ENCODE data around the gene GPSM1. TPM values are rescaled to one million over a fixed set of nuclear protein-coding genes. Genes with fewer than 3 reads are reported as not detected.

Gene GPSM1
- total and polyA plus RNA-seq, 9 of the 15 experiments (the other 6 are each of a cell fraction or from before 2014, with no cell fraction given), result 0.04 to 14.2 (median 3.1) TPM

GRCh38 chr9:136372561-136373299 is 45.4 kb downstream of the GPSM1 start (continued):
- no peak for TF ChIP-seq MCM3 (IDR thresholded peaks at IDR 0.05)
- TF ChIP-seq HEY1 (CRISPR knock-in tag; IDR thresholded peaks at IDR 0.05; ENCODE audit: borderline replicate concordance), result no peak
- TF ChIP-seq ZNF217 (CRISPR knock-in tag; IDR thresholded peaks at IDR 0.05), result no peak
- TF ChIP-seq XRCC4 (IDR thresholded peaks at IDR 0.05; ENCODE audit: extremely low read depth, insufficient read depth, insufficient read length), result no peak
- TF ChIP-seq L3MBTL2 (IDR thresholded peaks at IDR 0.05), result peak; percentile 53
- peak in 1 of 2 experiments; percentile 59; a peak in 1 of 4 replicates for TF ChIP-seq UBTF (IDR thresholded peaks at IDR 0.05; ENCODE audit: borderline replicate concordance in 1 of 2, low read depth in 2 of 2, low read length in 2 of 2)
- TF ChIP-seq MNT (conservative IDR thresholded peaks at IDR 0.05), result peak; percentile 94 to 96
- no peak for TF ChIP-seq ZNF551 (CRISPR knock-in tag; IDR thresholded peaks at IDR 0.05)
- peak; percentile 1 for TF ChIP-seq RBBP5 (IDR thresholded peaks at IDR 0.05; ENCODE audit: borderline replicate concordance, insufficient read depth, low read length, poor library complexity, severe bottlenecking)
- TF ChIP-seq SIN3A (IDR thresholded peaks at IDR 0.05; ENCODE audit: borderline replicate concordance in 2 of 2, control insufficient read depth in 1 of 2, low read depth in 2 of 2, low read length in 2 of 2), result peak; percentile 4 to 90; a peak in 2 of 4 replicates
- peak; percentile 33; the same call in 1 of the 2 replicates for TF ChIP-seq TOE1 (IDR thresholded peaks at IDR 0.05; ENCODE audit: borderline replicate concordance)
- no peak for TF ChIP-seq TOE1 (CRISPR knock-in tag; IDR thresholded peaks at IDR 0.05; ENCODE audit: borderline replicate concordance, low read depth)
- 0 out of 2 replicates have a peak, but pooled peaks have one; percentile 9 for TF ChIP-seq ESRRA (IDR thresholded peaks at IDR 0.05; ENCODE audit: borderline replicate concordance, low read depth)
- no peak for TF ChIP-seq SMARCC2 (IDR thresholded peaks at IDR 0.05; ENCODE audit: low read depth)
- TF ChIP-seq SIN3B (IDR thresholded peaks at IDR 0.05; ENCODE audit: low read depth), result peak; percentile 19; the same call in 1 of the 2 replicates
- no peak for TF ChIP-seq HDAC6 (IDR thresholded peaks at IDR 0.05; ENCODE audit: low read depth, low read length)
- no peak for TF ChIP-seq ZNF79 (CRISPR knock-in tag; IDR thresholded peaks at IDR 0.05; ENCODE audit: low read depth)
- peak; percentile 94 for TF ChIP-seq MYC (IDR thresholded peaks at IDR 0.05; ENCODE audit: low read depth, low read length)
- TF ChIP-seq MYC (CRISPR knock-in tag; IDR thresholded peaks at IDR 0.05; ENCODE audit: borderline replicate concordance, low read depth), result peak; percentile 74; the same call in 1 of the 2 replicates
- peak; percentile 98 for TF ChIP-seq CEBPB (tag; IDR thresholded peaks at IDR 0.05)
- TF ChIP-seq ZBTB9 (CRISPR knock-in tag; IDR thresholded peaks at IDR 0.05), result no peak; the same call in 1 of the 2 replicates
- TF ChIP-seq KDM5B (IDR thresholded peaks at IDR 0.05; ENCODE audit: insufficient replicate concordance, low read depth, low read length), result no peak

All from K562 (cell line).